ENCODE measurements around the gene PCK1. TPM values are rescaled to one million over a fixed set of nuclear protein-coding genes. Genes with fewer than 3 reads are reported as not detected.
"Not testable (repeated sequence)": the region's sequence is repeated elsewhere in the genome, so short reads cannot be mapped to it uniquely, and the experiment has no call there.

The PCK1 gene
- total RNA-seq: 1 to 10 TPM in 3 of 4 donors, under 1 TPM in 1; 0.10 to 3.2 (median 1.7) TPM

GRCh38 chr20:57560554-57561355 is at the start of gene PCK1:
Gene PCK1, plus strand, starts transcription at chr20:57561110. Its CDS starts 302 bp downstream, at chr20:57561412.
- H3K36me3 ChIP-seq: no peaks in the 10 kb centered on the region
- TF ChIP-seq CTCF (IDR thresholded peaks at IDR 0.05 in 4 of 5, conservative IDR thresholded peaks at IDR 0.05 in 1 of 5): no peak
- no peak for TF ChIP-seq POLR2A (IDR thresholded peaks at IDR 0.05)
- H3K4me1 ChIP-seq: no peaks in the 10 kb centered on the region
- intact Hi-C loops (cut with DNase I; ENCODE audit: low total_unique reads): no loop called here
- no peak within 1 kb of the TSS for H3K4me3 ChIP-seq
- peaks cover 0 to 8% (median 3%) of the 10 kb centered on the region in 3 donors for H3K27me3 ChIP-seq
- no peaks in the 10 kb centered on the region for H3K9me3 ChIP-seq
- no peak for ATAC-seq
- no peak within 1 kb of the TSS for H3K27ac ChIP-seq
- DNase-seq: no peak
- in situ Hi-C loops (cut with MboI; ENCODE audit: low sequenced_read_pairs in 4 of 4): no loop called here

- in situ Hi-C loops (cut with MboI; ENCODE audit: low sequenced_read_pairs in 4 of 4) (loop anchor here in 2 of 4 donors (5.0 to 10.0 kb wide), 3 partner anchors 81 to 701 kb away; no protein-coding TSS in a partner anchor), intact Hi-C loops (cut with DNase I; ENCODE audit: low total_unique reads) (loop anchor here (2.0 kb wide), 1 partner anchor 207 kb away; no protein-coding TSS in a partner anchor)
- H3K4me3 ChIP-seq, DNase-seq, H3K36me3 ChIP-seq, H3K27ac ChIP-seq, ATAC-seq, H3K4me1 ChIP-seq, H3K27me3 ChIP-seq, H3K9me3 ChIP-seq: not testable (repeated sequence)
These were observed 49.2 kb upstream of the PCK1 start for GRCh38 chr20:57511709-57512108.

GRCh38 chr20:57512432-57512831 is 48.5 kb upstream of the PCK1 start:
- Histone ChIP-seq H3K27me3 (peaks cover 1 to 2% (median 2%) of the 10 kb centered on the region in 3 donors), H3K4me3 (no peak overlapping the region), H3K9me3 (no peaks in the 10 kb centered on the region), H3K27ac (no peak overlapping the region), H3K36me3 (no peaks in the 10 kb centered on the region), H3K4me1 (no peaks in the 10 kb centered on the region)
- ATAC-seq (no peak), DNase-seq (no peak)
- intact Hi-C loops (cut with DNase I; ENCODE audit: low total_unique reads): loop anchor here (2.0 kb wide), 1 partner anchor 206 kb away; no protein-coding TSS in a partner anchor
- no peak for TF ChIP-seq POLR2A (IDR thresholded peaks at IDR 0.05)
- no peak for TF ChIP-seq CTCF (IDR thresholded peaks at IDR 0.05 in 4 of 5, conservative IDR thresholded peaks at IDR 0.05 in 1 of 5)
- in situ Hi-C loops (cut with MboI; ENCODE audit: low sequenced_read_pairs in 4 of 4): loop anchor here in 2 of 4 donors (5.0 to 10.0 kb wide), 3 partner anchors 80 to 700 kb away; no protein-coding TSS in a partner anchor

GRCh38 chr20:57513199-57513598 is 47.7 kb upstream of the PCK1 start:
- intact Hi-C loops (cut with DNase I; ENCODE audit: low total_unique reads): loop anchor here (2.0 kb wide), 1 partner anchor 206 kb away; no protein-coding TSS in a partner anchor
- no peak for ATAC-seq

More at GRCh38 chr20:57513199-57513598, 47.7 kb upstream of the PCK1 start:
- Histone ChIP-seq H3K27ac (no peak overlapping the region), H3K36me3 (no peaks in the 10 kb centered on the region), H3K4me3 (no peak overlapping the region), H3K9me3 (no peaks in the 10 kb centered on the region), H3K27me3 (no peaks in the 10 kb centered on the region), H3K4me1 (peaks cover 0 to 4% of the 10 kb centered on the region in 2 donors)
- TF ChIP-seq POLR2A (IDR thresholded peaks at IDR 0.05): no peak
- TF ChIP-seq CTCF (IDR thresholded peaks at IDR 0.05 in 4 of 5, conservative IDR thresholded peaks at IDR 0.05 in 1 of 5): no peak
- DNase-seq: no peak
- in situ Hi-C loops (cut with MboI; ENCODE audit: low sequenced_read_pairs in 4 of 4): loop anchor here in 2 of 4 donors (5.0 to 10.0 kb wide), 3 partner anchors 79 to 699 kb away; no protein-coding TSS in a partner anchor

Measured in gastrocnemius medialis (tissue), 4 donors.